Skin epidermis (tissue), 12 donors: ENCODE results near the gene TAT.
"Not testable (repeated sequence)": the region's sequence is repeated elsewhere in the genome, so short reads cannot be mapped to it uniquely, and the experiment has no call there.

Source experiments
- H3K27ac ChIP-seq, 21 experiments: fragments of 200-600 bp; sonication (generic) in 11 of 21; one replicate each; pipeline ENCODE4 v1.5.0; 2020; ENCODE audit warnings: mild to moderate bottlenecking in 3 of 21, inconsistent platforms in 2 of 21, moderate library complexity in 2 of 21
- H3K4me3 ChIP-seq, 7 experiments: fragments of 200-600 bp; sonication (generic) in 2 of 7; one replicate each; pipeline ENCODE4 v1.5.0; 2020; ENCODE audit warnings: inconsistent platforms in 2 of 7, mild to moderate bottlenecking in 2 of 7, moderate library complexity in 1 of 7

Gene TAT

GRCh38 chr16:71589334-71589733 is 12.4 kb upstream of the TAT start:
- not testable (repeated sequence) for H3K27ac ChIP-seq, H3K4me3 ChIP-seq

GRCh38 chr16:71585318-71585703 is 8.4 kb upstream of the TAT start:
- H3K4me3 ChIP-seq: no peak overlapping the region
- H3K27ac ChIP-seq: no peak overlapping the region

- no peak overlapping the region for H3K4me3 ChIP-seq
- H3K27ac ChIP-seq: no peak overlapping the region
These were observed 7.8 kb upstream of the TAT start for GRCh38 chr16:71584543-71585317.

- H3K4me3 ChIP-seq, H3K27ac ChIP-seq: not testable (repeated sequence)
These were observed 5.6 kb upstream of the TAT start for GRCh38 chr16:71582553-71582848.

GRCh38 chr16:71574702-71575101 is 2.2 kb downstream of the TAT start:
- no peak overlapping the region for H3K4me3 ChIP-seq
- H3K27ac ChIP-seq: no peak overlapping the region

DNA sequence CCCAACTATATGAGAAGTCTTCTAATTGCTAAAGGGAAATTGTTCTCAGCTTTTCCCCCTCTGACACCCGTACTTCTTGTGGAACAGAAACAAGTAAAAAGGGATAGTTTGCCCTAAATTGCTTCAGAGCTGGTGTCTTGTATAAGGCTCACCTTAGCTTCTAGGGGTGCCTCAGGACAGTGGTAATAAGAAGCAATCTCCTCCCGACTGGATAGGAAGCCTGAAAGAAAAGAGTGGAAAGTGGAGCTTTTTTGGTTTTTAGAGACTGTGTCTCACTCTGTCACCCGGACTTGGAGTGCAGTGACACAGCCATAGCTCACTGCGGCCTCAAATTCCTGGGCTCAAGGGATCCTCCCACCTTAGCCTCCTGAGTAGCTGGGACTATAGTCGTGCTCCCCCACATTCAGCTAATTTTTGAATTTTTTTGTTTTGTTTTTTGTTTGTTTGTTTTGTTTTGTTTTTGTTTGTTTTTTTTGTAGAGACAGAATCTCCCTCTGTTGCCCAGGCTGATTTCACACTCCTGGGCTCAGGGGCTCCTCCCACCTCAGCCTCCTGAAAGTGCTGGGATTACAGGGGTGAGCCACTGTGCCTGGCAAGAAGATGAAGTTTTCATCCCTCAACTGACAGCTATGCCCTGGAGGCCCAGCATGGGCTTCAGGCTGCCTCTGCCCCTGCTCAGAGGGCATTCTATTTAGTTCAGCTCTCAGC is 3.4 kb downstream of the TAT start:
- Histone ChIP-seq H3K27ac (no peak overlapping the region), H3K4me3 (no peak overlapping the region)

DNA sequence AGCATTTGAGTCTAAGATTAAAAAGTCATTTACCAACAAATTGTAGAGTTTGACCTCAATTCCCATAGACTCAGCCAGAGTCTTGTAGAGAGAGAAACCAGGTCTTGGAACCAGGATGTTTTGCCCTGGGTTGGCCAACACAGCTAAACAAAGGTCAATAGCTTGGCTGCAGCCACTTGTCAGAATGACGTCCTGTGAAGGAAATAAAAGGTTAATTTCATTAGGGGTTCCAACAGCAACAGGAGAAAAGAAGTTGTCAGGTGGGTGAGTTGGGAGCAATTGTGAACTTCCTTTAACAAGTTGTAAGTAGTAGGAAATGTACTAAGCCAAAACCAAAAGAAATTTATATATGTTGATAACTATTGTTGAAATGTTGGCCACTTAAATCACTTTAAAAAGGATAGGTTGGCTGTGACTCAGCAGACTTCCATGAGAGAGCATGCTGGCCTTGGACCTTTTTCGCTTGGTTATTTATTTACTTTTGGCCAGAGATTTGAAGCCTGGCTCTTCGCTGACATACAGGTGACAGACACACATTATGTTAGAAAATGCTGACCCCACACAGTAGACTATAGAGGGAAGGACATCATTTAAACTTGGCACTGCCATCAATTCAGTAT is 4.3 kb downstream of the TAT start:
- no peak overlapping the region for H3K4me3 ChIP-seq
- no peak overlapping the region for H3K27ac ChIP-seq

- no peak overlapping the region for H3K4me3 ChIP-seq
- no peak overlapping the region for H3K27ac ChIP-seq
These were observed 6.7 kb downstream of the TAT start for GRCh38 chr16:71570144-71570543.

- no peak overlapping the region for H3K27ac ChIP-seq
- no peak overlapping the region for H3K4me3 ChIP-seq
These were observed 7.3 kb downstream of the TAT start for GRCh38 chr16:71569621-71570020.

DNA sequence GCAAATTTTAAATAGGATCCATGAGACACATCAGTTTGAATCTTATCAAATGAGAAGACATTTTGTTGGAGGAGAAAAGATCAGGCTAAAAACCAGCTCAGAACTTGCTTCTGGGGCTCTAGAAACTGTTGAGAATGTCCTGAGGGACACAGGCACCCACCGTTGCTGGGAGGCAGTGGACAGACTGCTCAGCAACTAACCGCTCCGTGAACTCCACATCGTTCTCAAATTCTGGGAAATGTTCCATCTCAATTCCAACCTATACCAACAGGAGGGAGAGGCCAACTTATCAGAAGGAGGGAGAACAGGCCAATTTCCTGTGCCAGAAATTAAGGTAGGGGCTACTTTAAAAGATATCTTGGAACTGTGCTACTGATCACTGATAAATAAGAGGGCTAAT is 8.3 kb downstream of the TAT start:
- H3K27ac ChIP-seq: no peak overlapping the region
- H3K4me3 ChIP-seq: no peak overlapping the region

DNA sequence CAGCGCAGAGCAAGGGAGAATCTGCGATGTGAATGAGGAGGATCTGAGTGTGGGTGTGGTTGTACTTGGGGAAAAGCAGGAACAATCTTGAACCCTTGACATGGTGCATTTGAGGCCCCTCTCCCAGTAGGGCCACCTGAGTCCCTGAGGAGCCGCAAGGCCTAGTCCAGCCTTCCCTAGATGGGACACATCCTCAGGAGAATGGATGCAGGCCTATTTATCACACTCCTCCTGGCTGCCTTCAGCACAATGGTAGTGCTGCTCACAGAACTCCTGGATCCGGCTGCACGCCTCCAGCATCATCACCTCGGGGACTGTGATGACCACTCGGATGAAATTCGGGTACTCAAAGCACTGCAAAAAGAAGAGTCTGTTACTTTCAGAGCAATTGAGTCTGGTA is 9.0 kb downstream of the TAT start:
- Histone ChIP-seq H3K4me3 (no peak overlapping the region), H3K27ac (no peak overlapping the region)

DNA sequence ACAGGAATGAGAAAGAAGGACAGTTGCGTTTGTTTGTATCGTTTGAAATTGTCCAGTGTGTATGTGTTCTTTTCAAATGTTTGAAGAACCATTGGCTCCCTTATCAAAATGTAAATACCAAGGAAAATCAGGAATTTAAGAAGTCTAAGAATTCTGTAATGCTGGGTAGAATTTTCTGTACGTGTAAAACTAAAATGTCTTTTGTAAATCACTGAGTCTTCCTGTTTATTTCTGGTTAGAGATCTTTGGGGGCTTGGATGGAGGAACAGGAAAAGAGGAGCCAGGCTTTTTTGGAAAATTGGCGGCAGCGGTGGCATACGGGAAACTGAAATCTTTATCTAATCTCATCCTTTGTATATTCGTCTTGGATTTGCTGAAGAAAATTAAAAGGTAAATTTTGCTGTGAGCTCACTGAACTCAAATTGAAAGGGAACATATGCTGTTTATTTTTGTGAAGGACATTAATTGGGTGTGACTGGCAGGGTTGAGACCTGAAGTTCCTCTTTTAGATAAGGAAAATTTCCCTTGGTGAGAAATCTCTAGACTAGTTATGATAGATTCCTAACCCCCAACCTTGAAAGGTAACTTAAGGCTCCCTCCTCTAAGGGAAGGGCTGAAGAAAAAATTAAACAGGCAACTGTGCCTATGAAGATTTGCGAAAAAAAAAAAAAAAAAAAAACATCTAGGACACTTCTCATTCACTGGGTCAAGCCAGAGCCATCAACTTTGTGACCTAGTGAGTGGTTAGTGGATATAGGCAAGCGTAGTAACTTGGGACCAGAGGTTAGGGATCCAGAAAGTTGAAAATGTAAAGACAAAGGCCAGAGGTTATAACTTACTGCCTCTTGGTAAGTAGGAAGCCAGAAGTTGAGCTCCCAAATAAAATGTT is 10.8 kb downstream of the TAT start:
- Histone ChIP-seq H3K4me3 (no peak overlapping the region), H3K27ac (peak overlapping the region in 8 of 21 experiments; percentile 59 to 87 (median 76))

DNA sequence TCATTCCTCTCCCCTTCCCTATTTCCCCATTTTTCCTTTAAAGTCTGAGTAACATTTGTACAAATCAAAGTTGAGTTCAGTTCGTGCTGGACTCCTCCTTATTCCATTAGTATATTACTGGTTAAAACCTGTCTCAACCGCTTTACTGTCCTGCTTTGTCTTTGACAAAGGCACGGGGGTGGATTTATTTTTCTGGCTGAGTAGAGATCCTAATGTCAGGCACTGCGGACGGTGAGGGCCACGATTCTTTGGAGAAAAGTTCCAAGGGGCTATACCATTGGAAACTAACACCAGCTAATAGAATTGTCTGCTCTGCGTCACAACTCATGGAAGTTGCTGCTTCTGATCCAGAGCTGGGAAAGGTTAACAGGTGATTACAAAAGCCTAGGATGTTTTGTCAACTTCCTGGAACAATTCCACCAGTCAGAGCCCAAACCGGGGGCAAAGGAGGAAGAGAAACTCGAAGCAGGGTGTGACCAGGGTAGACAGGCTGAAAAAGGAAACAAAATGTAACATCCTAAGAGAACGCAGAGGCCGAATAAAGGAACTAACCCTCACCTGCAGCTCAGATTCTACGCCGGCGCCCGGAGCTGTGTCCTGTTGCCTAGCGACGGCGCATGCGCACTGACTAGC is 12.4 kb downstream of the TAT start:
- H3K27ac ChIP-seq: peak overlapping the region in 17 of 21 experiments; percentile 47 to 87 (median 71)
- peak overlapping the region; percentile 37 to 58 (median 50) for H3K4me3 ChIP-seq

DNA sequence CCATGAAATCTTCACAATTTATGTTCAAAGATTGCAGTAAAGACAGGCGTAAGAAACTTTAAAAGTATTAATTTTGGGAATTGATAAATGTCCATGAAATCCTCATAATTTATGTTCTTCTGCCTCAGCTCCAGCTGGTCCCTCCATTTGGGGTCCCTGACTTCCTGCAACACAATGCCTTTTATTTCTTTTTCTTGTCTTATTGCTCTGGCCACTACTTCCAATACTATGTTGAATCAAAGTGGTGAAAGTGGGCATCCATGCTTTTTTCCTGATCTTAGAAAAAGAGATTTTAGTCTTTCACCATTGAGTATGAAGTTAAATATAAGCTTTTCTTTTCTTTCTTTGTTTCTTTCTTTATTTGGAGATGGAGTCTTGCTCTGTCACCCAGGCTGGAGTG is 14.3 kb downstream of the TAT start:
- Histone ChIP-seq H3K4me3 (no peak overlapping the region), H3K27ac (no peak overlapping the region)

DNA sequence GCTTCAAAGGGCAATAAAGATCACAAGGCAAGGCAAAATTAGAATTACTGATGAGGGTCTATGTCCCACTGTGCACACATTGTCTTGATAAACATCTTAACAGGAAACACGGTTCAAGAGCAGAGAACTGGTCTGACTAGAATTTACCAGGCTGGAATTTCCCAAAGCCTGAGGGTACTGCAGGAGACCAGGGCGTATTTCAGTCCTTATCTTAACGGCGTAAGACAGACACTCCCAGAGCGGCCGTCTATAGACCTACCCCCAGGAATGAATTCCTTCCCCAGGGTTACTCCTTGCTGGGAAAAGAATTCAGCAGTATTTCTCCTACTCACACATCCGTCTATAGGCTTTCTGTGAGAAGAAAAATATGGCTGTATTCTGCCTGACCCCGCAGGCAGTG is 15.0 kb downstream of the TAT start:
- not testable (repeated sequence) for H3K27ac ChIP-seq, H3K4me3 ChIP-seq

DNA sequence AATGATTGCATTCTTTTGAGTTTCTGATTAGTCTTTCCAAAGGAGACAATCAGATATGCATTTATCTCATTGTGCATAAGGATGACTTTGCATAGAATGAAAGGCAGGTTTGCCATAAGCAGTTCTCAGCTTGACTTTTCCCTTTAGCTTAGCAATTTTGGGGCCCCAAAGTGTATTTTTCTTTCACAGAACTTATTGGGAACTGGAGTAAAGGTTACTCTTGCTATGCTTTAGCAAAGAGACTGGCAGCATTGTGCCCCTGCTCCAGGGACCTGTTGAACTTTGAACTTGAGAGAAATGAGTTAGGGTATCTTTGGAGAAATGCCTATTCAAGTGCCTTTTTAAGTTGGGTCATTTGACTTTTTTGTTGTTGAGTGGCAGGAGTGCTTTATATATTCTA is 17.0 kb downstream of the TAT start:
- Histone ChIP-seq H3K27ac (no peak overlapping the region), H3K4me3 (no peak overlapping the region)

DNA sequence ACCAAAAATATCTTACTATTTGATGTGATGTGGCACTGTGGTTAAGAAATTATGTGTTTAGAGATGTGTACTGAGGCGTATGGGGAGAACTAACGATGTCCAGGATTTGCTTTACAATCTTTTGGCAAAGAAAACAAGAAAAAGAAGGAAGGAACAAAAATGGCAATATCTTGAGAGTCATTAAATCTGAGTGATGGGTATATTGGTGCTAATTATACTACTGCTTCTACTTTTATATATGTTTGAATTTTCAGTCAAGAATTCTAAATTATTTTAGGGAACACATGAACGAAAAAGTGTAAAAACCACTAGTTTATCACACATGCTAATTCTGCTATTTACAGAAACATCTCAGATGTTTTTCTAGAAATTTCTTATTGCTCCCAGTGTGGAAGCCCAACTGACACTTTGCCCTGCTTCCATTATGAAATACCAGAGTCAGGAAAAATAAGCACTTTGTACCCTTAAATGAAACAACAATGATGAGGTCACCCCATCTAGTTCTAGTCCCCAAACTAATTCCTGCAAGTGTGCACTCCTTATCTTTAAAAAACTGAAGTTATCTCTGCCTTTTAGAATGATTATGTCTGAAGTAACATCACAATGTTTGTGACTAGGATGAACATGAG is 18.8 kb downstream of the TAT start:
- Histone ChIP-seq H3K4me3 (no peak overlapping the region), H3K27ac (no peak overlapping the region)

DNA sequence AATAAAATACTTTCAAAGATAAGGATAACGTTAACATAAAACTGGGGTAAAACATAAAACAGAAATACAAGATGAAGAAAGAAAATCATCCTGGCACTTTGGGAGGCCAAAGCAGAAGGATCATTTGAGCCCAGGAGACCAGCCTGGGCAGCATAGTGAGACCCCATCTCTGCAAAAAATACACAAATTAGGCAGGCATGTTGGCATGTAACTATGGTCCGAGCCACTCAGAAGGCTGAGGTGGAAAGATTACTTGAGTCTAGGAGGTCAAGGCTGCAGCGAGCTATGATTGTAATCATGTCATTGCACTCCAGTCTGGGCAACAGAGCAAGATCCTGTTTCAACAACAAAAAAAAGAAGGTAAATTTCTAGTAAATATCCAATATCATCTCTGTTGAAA is 19.6 kb downstream of the TAT start:
- no peak overlapping the region for H3K4me3 ChIP-seq
- H3K27ac ChIP-seq: no peak overlapping the region

- Histone ChIP-seq H3K4me3 (no peak overlapping the region), H3K27ac (no peak overlapping the region)
These were observed 21.5 kb downstream of the TAT start for GRCh38 chr16:71555230-71555891.
